Hepatocyte (in vitro differentiated cells): ENCODE measurements around the gene TAAR9.

ENCODE experiments used
- CTCF ChIP-seq: fragments of 200-600 bp; sonication (generic); IDR thresholded peaks from 2 replicates; pipeline ENCODE4 v1.5.1; 2016; ENCODE audit warnings: antibody characterized with exemption, mild to moderate bottlenecking; ENCODE audit not compliant: poor library complexity
- EZH2 ChIP-seq: fragments of 200-600 bp; sonication (generic); IDR thresholded peaks from 2 replicates; pipeline ENCODE4 v1.6.1; 2016; ENCODE audit warnings: antibody characterized with exemption, mild to moderate bottlenecking, borderline replicate concordance
- EZH2phosphoT487 ChIP-seq: fragments of 200-600 bp; sonication (generic); IDR thresholded peaks from one replicate; pipeline ENCODE4 v1.6.1; 2018; ENCODE audit warnings: antibody characterized with exemption, mild to moderate bottlenecking, low read depth, moderate library complexity; ENCODE audit not compliant: unreplicated experiment, severe bottlenecking

- no peak for TF ChIP-seq CTCF
- TF ChIP-seq EZH2: no peak
- no peak for TF ChIP-seq EZH2phosphoT487
These were observed 13.4 kb upstream of the TAAR9 start for GRCh38 chr6:132524646-132525045.
